ENCODE data around the gene NEDD4.

- TF ChIP-seq CTCF (IDR thresholded peaks at IDR 0.05) (no peak), EP300 (IDR thresholded peaks at IDR 0.05) (no peak), POLR2AphosphoS5 (IDR thresholded peaks at IDR 0.05) (no peak), POLR2A (IDR thresholded peaks at IDR 0.05) (no peak)
Observed at GRCh38 chr15:55884223-55884622, 109.2 kb downstream of the NEDD4 start.
